Measurements from ENCODE around the gene PTGR2. TPM values are rescaled to one million over a fixed set of nuclear protein-coding genes. Genes with fewer than 3 reads are reported as not detected.

The PTGR2 gene
- total RNA-seq, 4 donors from 2014 or later = 2.5 to 7.1 (median 4.3) TPM

DNA sequence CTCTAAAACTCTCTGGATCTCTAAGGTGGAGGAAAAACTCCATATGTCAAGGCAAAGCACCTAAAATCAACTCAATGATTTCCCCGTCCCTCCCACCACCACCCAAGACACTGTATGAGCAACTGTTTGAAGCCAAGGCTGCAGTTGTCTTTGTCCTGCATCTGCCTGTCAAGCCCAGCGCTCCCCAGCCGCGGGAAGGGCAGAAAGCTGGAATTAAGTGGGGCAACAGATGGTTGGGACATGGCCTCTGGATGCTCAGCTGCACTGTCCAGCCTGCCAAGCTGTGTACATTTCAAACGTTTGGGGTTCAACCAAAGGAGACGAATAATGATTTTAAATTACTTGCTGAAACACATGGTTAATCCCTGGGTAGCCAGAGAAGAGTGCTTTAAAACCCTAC is 42.2 kb upstream of the PTGR2 start:
- no peak overlapping the region for H3K27ac ChIP-seq (replicated peaks in 1 of 4)
- no peak overlapping the region for H3K4me3 ChIP-seq
- WGBS = 42% methylated on average over 2 of the region's 6 CpGs

GRCh38 chr14:73810478-73811163 is 41.0 kb upstream of the PTGR2 start:
- Histone ChIP-seq H3K27ac (replicated peaks in 1 of 4) (no peak overlapping the region), H3K36me3 (peaks cover 0 to 2% (median 0%) of the 10 kb centered on the region in 4 donors), H3K27me3 (no peaks in the 10 kb centered on the region), H3K4me1 (no peaks in the 10 kb centered on the region), H3K4me3 (no peak overlapping the region), H3K9me3 (no peaks in the 10 kb centered on the region)
- TF ChIP-seq EP300 (IDR thresholded peaks at IDR 0.05) (no peak), POLR2AphosphoS5 (IDR thresholded peaks at IDR 0.05) (no peak), POLR2A (IDR thresholded peaks at IDR 0.05; ENCODE audit: low read depth) (no peak)
- TF ChIP-seq, protein P1, sequence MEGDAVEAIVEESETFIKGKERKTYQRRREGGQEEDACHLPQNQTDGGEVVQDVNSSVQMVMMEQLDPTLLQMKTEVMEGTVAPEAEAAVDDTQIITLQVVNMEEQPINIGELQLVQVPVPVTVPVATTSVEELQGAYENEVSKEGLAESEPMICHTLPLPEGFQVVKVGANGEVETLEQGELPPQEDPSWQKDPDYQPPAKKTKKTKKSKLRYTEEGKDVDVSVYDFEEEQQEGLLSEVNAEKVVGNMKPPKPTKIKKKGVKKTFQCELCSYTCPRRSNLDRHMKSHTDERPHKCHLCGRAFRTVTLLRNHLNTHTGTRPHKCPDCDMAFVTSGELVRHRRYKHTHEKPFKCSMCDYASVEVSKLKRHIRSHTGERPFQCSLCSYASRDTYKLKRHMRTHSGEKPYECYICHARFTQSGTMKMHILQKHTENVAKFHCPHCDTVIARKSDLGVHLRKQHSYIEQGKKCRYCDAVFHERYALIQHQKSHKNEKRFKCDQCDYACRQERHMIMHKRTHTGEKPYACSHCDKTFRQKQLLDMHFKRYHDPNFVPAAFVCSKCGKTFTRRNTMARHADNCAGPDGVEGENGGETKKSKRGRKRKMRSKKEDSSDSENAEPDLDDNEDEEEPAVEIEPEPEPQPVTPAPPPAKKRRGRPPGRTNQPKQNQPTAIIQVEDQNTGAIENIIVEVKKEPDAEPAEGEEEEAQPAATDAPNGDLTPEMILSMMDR (IDR thresholded peaks at IDR 0.05) = no peak
- intact Hi-C loops (cut with DNase I) = no loop called here
- DNase-seq (ENCODE audit: extremely low spot score) = no peak
- 89% methylated on average over 13 of the region's 13 CpGs for WGBS

More for the DNA sequence above, 42.2 kb upstream of the PTGR2 start:
- H3K9me3 ChIP-seq = no peaks in the 10 kb centered on the region
- no peak for DNase-seq (ENCODE audit: extremely low spot score)
- intact Hi-C loops (cut with DNase I) = no loop called here
- H3K36me3 ChIP-seq = peaks cover 0 to 15% (median 0%) of the 10 kb centered on the region in 4 donors
- TF ChIP-seq, protein P1 (IDR thresholded peaks at IDR 0.05) = no peak
- TF ChIP-seq POLR2AphosphoS5 (IDR thresholded peaks at IDR 0.05) = no peak
- no peak for TF ChIP-seq EP300 (IDR thresholded peaks at IDR 0.05)
- TF ChIP-seq POLR2A (IDR thresholded peaks at IDR 0.05; ENCODE audit: low read depth) = no peak
- H3K27me3 ChIP-seq = no peaks in the 10 kb centered on the region
- no peaks in the 10 kb centered on the region for H3K4me1 ChIP-seq

DNA sequence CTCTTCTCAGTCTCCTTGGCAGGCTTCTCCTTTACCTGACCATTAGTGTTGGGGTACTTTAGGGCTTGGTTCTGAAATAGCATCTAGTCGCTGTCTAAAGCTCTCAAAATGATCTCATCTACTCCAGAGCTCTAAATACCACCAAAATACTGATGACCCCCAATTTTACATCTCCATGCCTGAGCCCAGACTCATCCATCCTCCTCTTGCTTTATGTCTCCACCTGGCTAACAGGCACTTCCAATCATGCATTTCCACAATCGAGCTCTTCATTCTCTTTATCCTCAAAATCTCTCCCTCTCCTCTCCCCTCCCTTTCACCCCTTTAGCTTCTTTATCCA is 40.5 kb upstream of the PTGR2 start:
- Histone ChIP-seq H3K9me3 (no peaks in the 10 kb centered on the region), H3K27ac (replicated peaks in 1 of 4) (no peak overlapping the region), H3K36me3 (no peaks in the 10 kb centered on the region), H3K27me3 (no peaks in the 10 kb centered on the region), H3K4me3 (no peak overlapping the region), H3K4me1 (peaks cover 0 to 3% (median 0%) of the 10 kb centered on the region in 4 donors)
- TF ChIP-seq POLR2AphosphoS5 (IDR thresholded peaks at IDR 0.05) (no peak), POLR2A (IDR thresholded peaks at IDR 0.05; ENCODE audit: low read depth) (no peak), EP300 (IDR thresholded peaks at IDR 0.05) (no peak)
- TF ChIP-seq, protein P1 (IDR thresholded peaks at IDR 0.05) = no peak
- intact Hi-C loops (cut with DNase I) = no loop called here
- no peak for DNase-seq (ENCODE audit: extremely low spot score)
- 88% methylated on average over 2 of the region's 2 CpGs for WGBS

DNA sequence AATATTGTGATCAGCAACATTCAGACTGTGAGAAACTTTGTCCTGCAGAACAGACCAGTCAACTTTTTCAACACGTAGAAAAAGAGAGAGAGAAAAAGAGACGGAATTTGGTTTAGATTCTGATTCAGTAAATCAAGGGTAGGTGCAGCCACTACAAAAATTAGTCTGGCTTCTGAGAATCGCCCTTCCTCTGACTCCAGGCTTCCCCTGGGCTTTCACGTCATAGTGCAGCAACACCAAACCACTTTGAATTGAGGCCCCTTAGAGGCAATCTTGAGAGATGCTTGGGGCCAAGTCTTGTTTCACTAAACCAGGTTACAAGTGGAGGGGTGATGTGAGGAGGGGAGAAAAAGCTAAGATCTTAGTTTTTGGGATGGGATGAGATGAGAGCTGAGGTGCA is 37.5 kb upstream of the PTGR2 start:
- TF ChIP-seq, protein P1 (IDR thresholded peaks at IDR 0.05) = no peak
- TF ChIP-seq POLR2AphosphoS5 (IDR thresholded peaks at IDR 0.05) (no peak), POLR2A (IDR thresholded peaks at IDR 0.05; ENCODE audit: low read depth) (no peak), EP300 (IDR thresholded peaks at IDR 0.05) (no peak)
- 83% methylated on average over 4 of the region's 4 CpGs for WGBS
- intact Hi-C loops (cut with DNase I) = no loop called here
- H3K36me3 ChIP-seq = no peaks in the 10 kb centered on the region
- H3K27ac ChIP-seq (replicated peaks in 1 of 4) = no peak overlapping the region
- no peak for DNase-seq (ENCODE audit: extremely low spot score)
- H3K4me1 ChIP-seq = peaks cover 0 to 9% (median 3%) of the 10 kb centered on the region in 4 donors
- H3K9me3 ChIP-seq = no peaks in the 10 kb centered on the region
- no peaks in the 10 kb centered on the region for H3K27me3 ChIP-seq
- no peak overlapping the region for H3K4me3 ChIP-seq

GRCh38 chr14:73815849-73816248 is 35.8 kb upstream of the PTGR2 start:
- H3K4me1 ChIP-seq = peaks cover 0 to 9% (median 3%) of the 10 kb centered on the region in 4 donors
- H3K27ac ChIP-seq (replicated peaks in 1 of 4) = peak overlapping the region in 3 of 4 donors; percentile 31 to 75 (median 48)
- intact Hi-C loops (cut with DNase I) = no loop called here

More at GRCh38 chr14:73815849-73816248, 35.8 kb upstream of the PTGR2 start:
- no peaks in the 10 kb centered on the region for H3K27me3 ChIP-seq
- no peak for TF ChIP-seq POLR2AphosphoS5 (IDR thresholded peaks at IDR 0.05)
- no peak for TF ChIP-seq EP300 (IDR thresholded peaks at IDR 0.05)
- TF ChIP-seq POLR2A (IDR thresholded peaks at IDR 0.05; ENCODE audit: low read depth) = no peak
- TF ChIP-seq, protein P1 (IDR thresholded peaks at IDR 0.05) = no peak
- no peaks in the 10 kb centered on the region for H3K9me3 ChIP-seq
- WGBS = 66% methylated on average over 4 of the region's 5 CpGs
- DNase-seq (ENCODE audit: extremely low spot score) = no peak
- H3K36me3 ChIP-seq = no peaks in the 10 kb centered on the region
- H3K4me3 ChIP-seq = no peak overlapping the region
